AG10803 (cell line): ENCODE data around the gene CRACDL.

Source experiments
- DNase-seq: peaks from one replicate; pipeline ENCODE4 v3.0.0; 2010; ENCODE audit warnings: low read depth
- H3K4me3 ChIP-seq: 2 replicates; pipeline ENCODE4 v1.5.1; 2011; ENCODE audit warnings: mild to moderate bottlenecking, low read length, control low read depth
- TF ChIP-seq, protein P1 (sequence below): conservative IDR thresholded peaks from 2 replicates; pipeline ENCODE4 v1.5.1; 2011; ENCODE audit warnings: mild to moderate bottlenecking, low read length, control low read depth, inconsistent platforms

The CRACDL gene

DNA sequence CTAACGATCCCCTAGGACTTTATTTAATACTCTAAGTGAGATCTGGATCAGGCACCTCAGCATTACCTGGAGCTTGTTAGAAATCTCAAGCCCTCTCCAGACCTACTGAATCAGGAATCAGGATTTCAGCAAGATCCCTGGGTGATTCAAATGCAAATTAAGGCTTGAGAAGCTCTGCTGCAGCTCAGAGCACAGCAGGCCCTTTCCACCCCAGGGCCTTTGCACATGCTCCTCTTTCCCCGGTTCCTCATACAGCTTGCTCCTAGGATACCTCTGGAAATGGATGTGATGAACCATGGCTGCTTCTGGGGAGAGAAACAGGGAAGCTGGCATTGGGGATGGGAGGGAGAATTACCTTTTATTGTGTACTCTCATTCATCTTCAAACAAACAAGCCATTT, 164.8 kb downstream of the CRACDL start:
- H3K4me3 ChIP-seq, result no peak overlapping the region
- DNase-seq, result no peak
- TF ChIP-seq, protein P1, sequence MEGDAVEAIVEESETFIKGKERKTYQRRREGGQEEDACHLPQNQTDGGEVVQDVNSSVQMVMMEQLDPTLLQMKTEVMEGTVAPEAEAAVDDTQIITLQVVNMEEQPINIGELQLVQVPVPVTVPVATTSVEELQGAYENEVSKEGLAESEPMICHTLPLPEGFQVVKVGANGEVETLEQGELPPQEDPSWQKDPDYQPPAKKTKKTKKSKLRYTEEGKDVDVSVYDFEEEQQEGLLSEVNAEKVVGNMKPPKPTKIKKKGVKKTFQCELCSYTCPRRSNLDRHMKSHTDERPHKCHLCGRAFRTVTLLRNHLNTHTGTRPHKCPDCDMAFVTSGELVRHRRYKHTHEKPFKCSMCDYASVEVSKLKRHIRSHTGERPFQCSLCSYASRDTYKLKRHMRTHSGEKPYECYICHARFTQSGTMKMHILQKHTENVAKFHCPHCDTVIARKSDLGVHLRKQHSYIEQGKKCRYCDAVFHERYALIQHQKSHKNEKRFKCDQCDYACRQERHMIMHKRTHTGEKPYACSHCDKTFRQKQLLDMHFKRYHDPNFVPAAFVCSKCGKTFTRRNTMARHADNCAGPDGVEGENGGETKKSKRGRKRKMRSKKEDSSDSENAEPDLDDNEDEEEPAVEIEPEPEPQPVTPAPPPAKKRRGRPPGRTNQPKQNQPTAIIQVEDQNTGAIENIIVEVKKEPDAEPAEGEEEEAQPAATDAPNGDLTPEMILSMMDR, result no peak

- TF ChIP-seq, protein P1, result no peak
- no peak overlapping the region for H3K4me3 ChIP-seq
- DNase-seq, result no peak
Measured at GRCh38 chr2:98769784-98770183, 166.2 kb downstream of the CRACDL start.

- DNase-seq, result no peak
Measured at GRCh38 chr2:98769114-98769476, 166.9 kb downstream of the CRACDL start.

GRCh38 chr2:98768384-98769113, 167.5 kb downstream of the CRACDL start:
- no peak overlapping the region for H3K4me3 ChIP-seq
- DNase-seq, result no peak
- TF ChIP-seq, protein P1, result no peak

More at GRCh38 chr2:98769114-98769476, 166.9 kb downstream of the CRACDL start:
- H3K4me3 ChIP-seq, result no peak overlapping the region
- TF ChIP-seq, protein P1, result no peak

GRCh38 chr2:98764499-98764898, 171.5 kb downstream of the CRACDL start:
- no peak overlapping the region for H3K4me3 ChIP-seq
- no peak for DNase-seq
- TF ChIP-seq, protein P1, result no peak

GRCh38 chr2:98763209-98763951, 172.6 kb downstream of the CRACDL start:
- TF ChIP-seq, protein P1, result no peak
- H3K4me3 ChIP-seq, result no peak overlapping the region
- no peak for DNase-seq

DNA sequence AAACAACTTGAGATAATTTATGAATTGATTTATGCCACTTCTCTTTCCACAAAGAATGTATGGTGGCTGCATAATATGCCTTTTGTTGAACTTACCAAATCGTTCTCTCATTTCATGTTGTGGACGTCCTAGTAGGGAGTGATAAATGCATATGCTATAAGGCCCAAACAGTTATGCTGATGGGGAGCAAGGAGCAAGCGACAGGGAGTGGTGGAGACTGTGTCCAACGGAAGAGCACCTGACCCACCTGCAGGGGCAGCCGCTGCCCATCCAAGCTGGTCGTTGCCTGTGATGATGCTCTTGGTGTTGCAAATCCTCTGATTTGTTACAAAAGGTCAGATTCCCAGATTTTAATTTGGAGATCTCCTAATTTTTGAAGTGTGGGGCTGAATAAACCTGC, 174.1 kb downstream of the CRACDL start:
- TF ChIP-seq, protein P1, result no peak
- DNase-seq, result no peak
- no peak overlapping the region for H3K4me3 ChIP-seq
